ENCODE data around the gene CFAP251. TPM values are rescaled to one million over a fixed set of nuclear protein-coding genes. Genes with fewer than 3 reads are reported as not detected.

The CFAP251 gene
- total RNA-seq, 1 experiment from 2014 or later = 23.5 TPM

GRCh38 chr12:121932176-121932536 is 13.8 kb downstream of the CFAP251 start:
- no peaks in the 10 kb centered on the region for H3K9me3 Mint-ChIP-seq (ENCODE audit: unreplicated experiment)
- BruUV-seq (replicated peaks) = no TSS peak
- no peak for DNase-seq (ENCODE audit: unreplicated experiment)
- ChIA-PET POLR2A (no interaction called here), CTCF (interaction anchor here (0.5 kb wide), 1 partner anchor 71 kb away, joined by 3 read pairs; no protein-coding TSS in a partner anchor)
- H3K36me3 Mint-ChIP-seq (ENCODE audit: insufficient read depth, unreplicated experiment) = peaks cover 45% of the 10 kb centered on the region
- H3K27me3 Mint-ChIP-seq (ENCODE audit: insufficient read depth, unreplicated experiment) = no peaks in the 10 kb centered on the region
- no peak overlapping the region for H3K27ac Mint-ChIP-seq (ENCODE audit: low read depth, unreplicated experiment)
- H3K4me1 Mint-ChIP-seq (ENCODE audit: insufficient read depth, unreplicated experiment) = peaks cover 15% of the 10 kb centered on the region
- no peak for TF ChIP-seq CTCF (IDR thresholded peaks at IDR 0.05; ENCODE audit: unreplicated experiment)
- intact Hi-C loops (cut with micrococcal nuclease) = no loop called here
- no peak overlapping the region for H3K4me3 Mint-ChIP-seq (ENCODE audit: unreplicated experiment)

- CTCF ChIA-PET = interaction anchor here (0.6 kb wide), 1 partner anchor 264 kb away, joined by 4 read pairs; no protein-coding TSS in a partner anchor
- no peak for TF ChIP-seq CTCF (IDR thresholded peaks at IDR 0.05; ENCODE audit: unreplicated experiment)
- DNase-seq (ENCODE audit: unreplicated experiment) = no peak
- no TSS peak for BruUV-seq (replicated peaks)
- POLR2A ChIA-PET = interaction anchor here (0.6 kb wide), 1 partner anchor 12 kb away, joined by 3 read pairs; no protein-coding TSS in a partner anchor
- intact Hi-C loops (cut with micrococcal nuclease) = no loop called here
- Mint-ChIP-seq H3K9me3 (ENCODE audit: unreplicated experiment) (no peaks in the 10 kb centered on the region), H3K4me3 (ENCODE audit: unreplicated experiment) (no peak overlapping the region), H3K27me3 (ENCODE audit: insufficient read depth, unreplicated experiment) (no peaks in the 10 kb centered on the region), H3K27ac (ENCODE audit: low read depth, unreplicated experiment) (no peak overlapping the region), H3K36me3 (ENCODE audit: insufficient read depth, unreplicated experiment) (peaks cover 48% of the 10 kb centered on the region), H3K4me1 (ENCODE audit: insufficient read depth, unreplicated experiment) (peaks cover 6% of the 10 kb centered on the region)
These were observed 14.6 kb downstream of the CFAP251 start for GRCh38 chr12:121932914-121933521.

- no peak overlapping the region for H3K4me3 Mint-ChIP-seq (ENCODE audit: unreplicated experiment)
- intact Hi-C loops (cut with micrococcal nuclease) = no loop called here
- TF ChIP-seq CTCF (IDR thresholded peaks at IDR 0.05; ENCODE audit: unreplicated experiment) = no peak
- H3K36me3 Mint-ChIP-seq (ENCODE audit: insufficient read depth, unreplicated experiment) = peaks cover 53% of the 10 kb centered on the region
- POLR2A ChIA-PET = interaction anchor here (0.7 kb wide), 1 partner anchor 8 kb away, joined by 4 read pairs; no protein-coding TSS in a partner anchor
- BruUV-seq (replicated peaks) = no TSS peak
- H3K9me3 Mint-ChIP-seq (ENCODE audit: unreplicated experiment) = no peaks in the 10 kb centered on the region
- no peaks in the 10 kb centered on the region for H3K27me3 Mint-ChIP-seq (ENCODE audit: insufficient read depth, unreplicated experiment)
- peak; percentile 53 for DNase-seq (ENCODE audit: unreplicated experiment)
- H3K4me1 Mint-ChIP-seq (ENCODE audit: insufficient read depth, unreplicated experiment) = peaks cover 6% of the 10 kb centered on the region
- CTCF ChIA-PET = interaction anchor here (0.7 kb wide), 1 partner anchor 23 kb away, joined by 3 read pairs; no protein-coding TSS in a partner anchor
- no peak overlapping the region for H3K27ac Mint-ChIP-seq (ENCODE audit: low read depth, unreplicated experiment)
These were observed 15.3 kb downstream of the CFAP251 start for GRCh38 chr12:121933522-121934308.

GRCh38 chr12:121934309-121934664 is 15.9 kb downstream of the CFAP251 start:
- TF ChIP-seq CTCF (IDR thresholded peaks at IDR 0.05; ENCODE audit: unreplicated experiment) = no peak
- BruUV-seq (replicated peaks) = no TSS peak
- DNase-seq (ENCODE audit: unreplicated experiment) = no peak
- Mint-ChIP-seq H3K27me3 (ENCODE audit: insufficient read depth, unreplicated experiment) (no peaks in the 10 kb centered on the region), H3K4me3 (ENCODE audit: unreplicated experiment) (no peak overlapping the region), H3K27ac (ENCODE audit: low read depth, unreplicated experiment) (no peak overlapping the region), H3K4me1 (ENCODE audit: insufficient read depth, unreplicated experiment) (peaks cover 6% of the 10 kb centered on the region), H3K9me3 (ENCODE audit: unreplicated experiment) (no peaks in the 10 kb centered on the region), H3K36me3 (ENCODE audit: insufficient read depth, unreplicated experiment) (peaks cover 59% of the 10 kb centered on the region)
- intact Hi-C loops (cut with micrococcal nuclease) = no loop called here
- CTCF ChIA-PET = interaction anchor here (0.7 kb wide), 1 partner anchor 23 kb away, joined by 3 read pairs; no protein-coding TSS in a partner anchor
- POLR2A ChIA-PET = interaction anchor here (0.7 kb wide), 1 partner anchor 8 kb away, joined by 4 read pairs; no protein-coding TSS in a partner anchor
